GM12878 (cell line): Measurements from ENCODE around the gene SEL1L3. TPM values are rescaled to one million over a fixed set of nuclear protein-coding genes. Genes with fewer than 3 reads are reported as not detected.

Experiments
- ATAC-seq: fragments of 200-7000 bp; cut with Tn5 transposase; 3 replicates; pipeline ENCODE4 v1.9.1; 2020; ENCODE audit warnings: mild to moderate bottlenecking, moderate library complexity
- BruUV-seq: library from RNA; stranded (reverse); fragments of 400-500 nt; replicated peaks from 2 replicates; lab custom pipeline; 2021; lab: Mats Ljungman, UMichigan
- CTCF ChIA-PET: fragments of 300-600 bp; sonication (Branson Sonifier 250); formaldehyde crosslinking; extraction: SDS; loops from one replicate; lab custom pipeline; 2021; ENCODE audit warnings: inconsistent platforms; lab: Yijun Ruan, JAX
- POLR2A ChIA-PET: fragments of 350-600 bp; formaldehyde crosslinking; extraction: SDS; loops from one replicate; lab custom pipeline; 2021; ENCODE audit warnings: inconsistent platforms; lab: Charles Lee
- RAD21 ChIA-PET: fragments of 300-600 bp; sonication (Branson Sonifier 250); formaldehyde crosslinking; loops from one replicate; lab custom pipeline; 2023; ENCODE audit warnings: antibody characterized with exemption; ENCODE audit not compliant: unreplicated experiment; lab: Charles Lee
- SMC1A ChIA-PET: fragments of 300-600 bp; sonication (Branson Sonifier 250); formaldehyde crosslinking; loops from one replicate; lab custom pipeline; 2023; ENCODE audit not compliant: unreplicated experiment, uncharacterized antibody; lab: Charles Lee
- DNase-seq: peaks from one replicate; pipeline ENCODE4 v3.0.0-alpha.2; 2011; ENCODE audit warnings: low read depth, low spot score
- FAIRE-seq: peaks from 3 replicates; lab custom pipeline; 2011; peaks lifted over from hg19 to GRCh38; lab: Jason Lieb, UNC
- H2AFZ ChIP-seq: 2 replicates; pipeline ENCODE4 v1.6.0; 2011; ENCODE audit warnings: low read depth, low read length, control low read depth; ENCODE audit not compliant: control insufficient read depth
- H3K27ac ChIP-seq: 2 replicates; pipeline ENCODE4 v1.5.1; 2011; ENCODE audit warnings: control low read depth; ENCODE audit not compliant: control insufficient read depth, insufficient read depth
- H3K27me3 ChIP-seq, 2 experiments: replicated peaks in 1 of 2; 2 replicates each; pipeline versions ENCODE4 v1.6.0 to v1.6.1; 2011; ENCODE audit warnings: low read length in 1 of 2; ENCODE audit not compliant: control insufficient read depth in 2 of 2, insufficient read depth in 2 of 2
- H3K36me3 ChIP-seq, 2 experiments: 2 replicates each; pipeline ENCODE4 v1.5.1; 2011; ENCODE audit warnings: low read length in 1 of 2; ENCODE audit not compliant: control insufficient read depth in 2 of 2, insufficient read depth in 2 of 2
- H3K4me1 ChIP-seq: 2 replicates; pipeline ENCODE4 v1.6.1; 2011; ENCODE audit warnings: mild to moderate bottlenecking, low read length, moderate library complexity, mixed read lengths; ENCODE audit not compliant: control insufficient read depth, insufficient read depth
- H3K4me2 ChIP-seq: 2 replicates; pipeline ENCODE4 v1.6.0; 2011; ENCODE audit warnings: control low read depth; ENCODE audit not compliant: control insufficient read depth, insufficient read depth
- H3K4me3 ChIP-seq: fragments of 200-600 bp; sonication (generic); 2 replicates; pipeline ENCODE4 v1.5.1; 2016
- H3K79me2 ChIP-seq: 2 replicates; pipeline ENCODE4 v1.6.0; 2011; ENCODE audit warnings: low read length; ENCODE audit not compliant: control insufficient read depth, insufficient read depth
- H3K9ac ChIP-seq: 2 replicates; pipeline ENCODE4 v1.8.0; 2011; ENCODE audit warnings: low read length, control low read depth, mixed read lengths; ENCODE audit not compliant: control insufficient read depth, insufficient read depth
- H3K9me3 ChIP-seq: replicated peaks from 3 replicates; pipeline ENCODE4 v1.5.1; 2011; ENCODE audit warnings: mild to moderate bottlenecking, low read length; ENCODE audit not compliant: control insufficient read depth, insufficient read depth
- H4K20me1 ChIP-seq: 2 replicates; pipeline ENCODE4 v1.6.0; 2011; ENCODE audit not compliant: control insufficient read depth, insufficient read depth
- CHD2 ChIP-seq: IDR thresholded peaks from 2 replicates; pipeline ENCODE4 v1.6.1; 2011; ENCODE audit warnings: low read depth, low read length, improper control_type of control experiment, borderline replicate concordance
- RAD21 ChIP-seq: IDR thresholded peaks from 2 replicates; pipeline ENCODE4 v1.6.1; 2011; ENCODE audit warnings: mild to moderate bottlenecking, low read depth, low read length, moderate library complexity; ENCODE audit not compliant: insufficient read depth
- SMC3 ChIP-seq: IDR thresholded peaks from 2 replicates; pipeline ENCODE4 v1.6.1; 2011; ENCODE audit warnings: low read length, improper control_type of control experiment, borderline replicate concordance
- WGBS: methylation state at CpG from one replicate; pipeline ENCODE4 v1.1.6; 2016; ENCODE audit warnings: low lambda C conversion rate; ENCODE audit not compliant: insufficient replicate concordance, insufficient coverage; ENCODE audit errors: missing lambda C conversion rate; 5-methylcytosine and 5-hydroxymethylcytosine counted together
- in situ Hi-C: fragments of 300-500 bp; cut with MboI; formaldehyde crosslinking; loops from 9 replicates; pipeline ENCODE4 v1.14.3; 2018; ENCODE audit warnings: mixed read lengths
- intact Hi-C: fragments of 100-400 bp; cut with micrococcal nuclease; formaldehyde crosslinking; loops from one replicate; pipeline ENCODE4 v1.14.2; 2022; ENCODE audit not compliant: unreplicated experiment
- polyA plus RNA-seq, 11 experiments: library from polyadenylated mRNA; depleted of rRNA in 4 of 11; unstranded in 6 of 11; stranded (reverse) in 5 of 11; fragments of >200 nt; fragmentation: Nextera tagmentation in 4 of 11; fragmentation: Illumina TruSeq in 1 of 11; extraction: Ambion mirVana in 4 of 11; extraction: Trizol in 1 of 11; gene quantifications; 1 replicate in 1 of 11; 2 replicates in 10 of 11; pipeline versions ENCODE4 v1.2.1 to v1.2.3, GENCODE V29; 2011 to 2016; ENCODE audit warnings: inconsistent platforms in 2 of 11, missing spikeins in 2 of 11, low read depth in 1 of 11
- total RNA-seq, 4 experiments: library from RNA; depleted of rRNA in 3 of 4; stranded (reverse); fragments of >200 nt in 3 of 4; fragmentation: Illumina TruSeq in 1 of 4; extraction: Trizol in 1 of 4; gene quantifications; 2 replicates each; pipeline versions ENCODE4 v1.2.1 to v1.2.3, GENCODE V29; 2013 to 2021
- TF ChIP-seq, protein P1 (sequence below), 3 experiments: IDR thresholded peaks in 2 of 3; conservative IDR thresholded peaks in 1 of 3; 2 replicates each; pipeline ENCODE4 v1.5.1; 2011; ENCODE audit warnings: low read depth in 3 of 3, low read length in 3 of 3, mild to moderate bottlenecking in 3 of 3, control low read depth in 2 of 3, moderate library complexity in 2 of 3, inconsistent platforms in 1 of 3, mixed read lengths in 1 of 3; ENCODE audit not compliant: control insufficient read depth in 2 of 3, insufficient read depth in 1 of 3; ENCODE audit errors: extremely low read depth in 1 of 3

SEL1L3 gene
- total and polyA plus RNA-seq, 10 of the 15 experiments (the other 5 are each of a cell fraction or from before 2014, with no cell fraction given): 20.4 to 82.2 (median 47.3) TPM

DNA sequence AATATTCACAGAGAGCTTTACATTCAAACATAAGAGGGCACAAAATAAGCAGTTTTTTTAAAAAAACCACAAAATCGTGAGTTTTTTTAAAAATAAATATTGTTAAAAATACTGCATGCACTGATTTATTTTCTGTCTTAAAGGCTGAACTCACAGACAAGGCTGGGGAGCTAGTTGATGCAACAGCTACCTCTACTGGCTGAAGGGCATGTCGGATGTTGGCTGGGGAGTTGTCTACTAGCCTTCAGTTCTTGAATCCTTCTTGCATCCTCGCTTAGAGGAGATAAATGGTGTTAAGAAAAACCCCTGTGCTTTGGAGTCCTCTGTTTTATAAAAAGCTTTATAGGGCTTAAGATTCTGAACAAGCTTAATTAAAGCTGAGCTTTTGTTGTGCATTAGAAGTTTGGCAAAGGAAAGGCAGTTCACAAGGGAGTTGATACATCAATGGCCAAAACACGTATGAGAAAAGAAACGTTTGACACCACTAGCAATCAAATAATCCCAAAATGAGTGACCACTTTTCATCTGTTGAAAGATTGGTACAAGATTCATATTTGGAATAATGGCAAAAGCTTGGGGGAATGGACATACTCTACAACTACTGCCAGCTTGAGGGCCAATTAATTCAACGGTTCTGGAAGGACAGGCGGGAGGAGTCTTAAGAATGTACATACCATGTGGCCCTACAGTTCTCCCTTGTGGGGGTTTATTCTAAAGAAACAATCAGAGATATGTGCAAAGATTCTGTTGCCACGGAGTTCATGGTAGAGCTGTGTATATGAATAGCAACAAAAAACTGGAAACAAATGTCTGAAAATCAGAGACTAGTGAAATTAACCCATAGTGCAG, 94.7 kb downstream of the SEL1L3 start:
- H3K27ac ChIP-seq: no peak overlapping the region
- H3K9me3 ChIP-seq: no peaks in the 10 kb centered on the region
- in situ Hi-C loops (no loop called here), intact Hi-C loops (loop anchor here (1.0 kb wide), 1 partner anchor 328 kb away; no protein-coding TSS in a partner anchor)
- H3K4me1 ChIP-seq: no peaks in the 10 kb centered on the region
- no peak overlapping the region for H3K4me2 ChIP-seq
- FAIRE-seq (no peak), ATAC-seq (peak; percentile 88), DNase-seq (no peak)
- no peaks in the 10 kb centered on the region for H3K27me3 ChIP-seq
- no peak overlapping the region for H3K9ac ChIP-seq
- no peak overlapping the region for H3K4me3 ChIP-seq
- ChIA-PET CTCF (interaction anchor here (0.6 to 9.3 kb wide), 25 partner anchors 8 to 355 kb away, joined by 3 to 104 read pairs (median 4); no protein-coding TSS in a partner anchor), SMC1A (interaction anchor here (0.7 to 5.0 kb wide), 8 partner anchors 8 to 327 kb away, joined by 3 to 35 read pairs (median 3); no protein-coding TSS in a partner anchor), RAD21 (interaction anchor here (0.8 to 3.2 kb wide), 5 partner anchors 9 to 667 kb away, joined by 3 to 22 read pairs (median 3); no protein-coding TSS in a partner anchor), POLR2A (no interaction called here)
- WGBS: 52% methylated on average over 8 of the region's 8 CpGs
- H3K79me2 ChIP-seq: no peaks in the 10 kb centered on the region
- H2AFZ ChIP-seq: no peak overlapping the region
- TF ChIP-seq RAD21 (peak; percentile 79), SMC3 (peak; percentile 76), CHD2 (no peak)
- TF ChIP-seq, protein P1, sequence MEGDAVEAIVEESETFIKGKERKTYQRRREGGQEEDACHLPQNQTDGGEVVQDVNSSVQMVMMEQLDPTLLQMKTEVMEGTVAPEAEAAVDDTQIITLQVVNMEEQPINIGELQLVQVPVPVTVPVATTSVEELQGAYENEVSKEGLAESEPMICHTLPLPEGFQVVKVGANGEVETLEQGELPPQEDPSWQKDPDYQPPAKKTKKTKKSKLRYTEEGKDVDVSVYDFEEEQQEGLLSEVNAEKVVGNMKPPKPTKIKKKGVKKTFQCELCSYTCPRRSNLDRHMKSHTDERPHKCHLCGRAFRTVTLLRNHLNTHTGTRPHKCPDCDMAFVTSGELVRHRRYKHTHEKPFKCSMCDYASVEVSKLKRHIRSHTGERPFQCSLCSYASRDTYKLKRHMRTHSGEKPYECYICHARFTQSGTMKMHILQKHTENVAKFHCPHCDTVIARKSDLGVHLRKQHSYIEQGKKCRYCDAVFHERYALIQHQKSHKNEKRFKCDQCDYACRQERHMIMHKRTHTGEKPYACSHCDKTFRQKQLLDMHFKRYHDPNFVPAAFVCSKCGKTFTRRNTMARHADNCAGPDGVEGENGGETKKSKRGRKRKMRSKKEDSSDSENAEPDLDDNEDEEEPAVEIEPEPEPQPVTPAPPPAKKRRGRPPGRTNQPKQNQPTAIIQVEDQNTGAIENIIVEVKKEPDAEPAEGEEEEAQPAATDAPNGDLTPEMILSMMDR (IDR thresholded peaks at IDR 0.05 in 2 of 3, conservative IDR thresholded peaks at IDR 0.05 in 1 of 3; ENCODE audit: control insufficient read depth in 2 of 3, extremely low read depth in 1 of 3, insufficient read depth in 1 of 3, low read depth in 3 of 3, low read length in 3 of 3): peak; percentile 78 to 88 (median 86)
- no TSS peak for BruUV-seq
- H4K20me1 ChIP-seq: no peaks in the 10 kb centered on the region
- peaks cover 0 to 9% of the 10 kb centered on the region in 2 experiments; a peak in 1 of 4 replicates for H3K36me3 ChIP-seq
